ENCODE measurements around the gene RINL. TPM values are rescaled to one million over a fixed set of nuclear protein-coding genes. Genes with fewer than 3 reads are reported as not detected.
"Not testable (repeated sequence)": the region's sequence is repeated elsewhere in the genome, so short reads cannot be mapped to it uniquely, and the experiment has no call there.

RINL gene
- total RNA-seq, 1 donor from 2014 or later, result 3.3 TPM

GRCh38 chr19:38831142-38831605 is 46.9 kb downstream of the RINL start:
- H3K4me1 Mint-ChIP-seq, result peaks cover 19% of the 10 kb centered on the region
- peak in 1 of 2 experiments; percentile 58 for DNase-seq (ENCODE audit: low spot score in 2 of 2, unreplicated experiment in 2 of 2)
- H3K9me3 Mint-ChIP-seq, result no peaks in the 10 kb centered on the region

GRCh38 chr19:38830039-38830733 is 47.9 kb downstream of the RINL start:
- H3K9me3 Mint-ChIP-seq, result no peaks in the 10 kb centered on the region
- peak overlapping the region; percentile 97 for H3K27ac Mint-ChIP-seq
- TF ChIP-seq CTCF (IDR thresholded peaks at IDR 0.05; ENCODE audit: unreplicated experiment), result no peak
- H3K36me3 Mint-ChIP-seq, result peaks cover 18% of the 10 kb centered on the region
- H3K4me3 Mint-ChIP-seq, result peak overlapping the region; percentile 73
- H3K4me1 Mint-ChIP-seq, result peaks cover 19% of the 10 kb centered on the region
- H3K27me3 Mint-ChIP-seq (ENCODE audit: low read depth), result no peaks in the 10 kb centered on the region
- no peak for DNase-seq (ENCODE audit: low spot score in 2 of 2, unreplicated experiment in 2 of 2)

More at GRCh38 chr19:38831142-38831605, 46.9 kb downstream of the RINL start:
- Mint-ChIP-seq H3K27ac (peak overlapping the region; percentile 97), H3K4me3 (peak overlapping the region; percentile 73), H3K27me3 (ENCODE audit: low read depth) (no peaks in the 10 kb centered on the region), H3K36me3 (peaks cover 18% of the 10 kb centered on the region)
- TF ChIP-seq CTCF (IDR thresholded peaks at IDR 0.05; ENCODE audit: unreplicated experiment), result no peak

- not testable (repeated sequence) for H3K27ac Mint-ChIP-seq; H3K4me3 Mint-ChIP-seq; H3K27me3 Mint-ChIP-seq (ENCODE audit: low read depth); DNase-seq (ENCODE audit: low spot score in 2 of 2, unreplicated experiment in 2 of 2); H3K9me3 Mint-ChIP-seq
- H3K36me3 Mint-ChIP-seq, result peaks cover 18% of the 10 kb centered on the region
- H3K4me1 Mint-ChIP-seq, result peaks cover 25% of the 10 kb centered on the region
These were observed 48.9 kb downstream of the RINL start for GRCh38 chr19:38829203-38829602.

GRCh38 chr19:38826856-38827551 is 51.1 kb downstream of the RINL start:
- H3K36me3 Mint-ChIP-seq, result peaks cover 35% of the 10 kb centered on the region
- no peak overlapping the region for H3K4me3 Mint-ChIP-seq
- no peaks in the 10 kb centered on the region for H3K9me3 Mint-ChIP-seq
- no peaks in the 10 kb centered on the region for H3K27me3 Mint-ChIP-seq (ENCODE audit: low read depth)
- no peak for TF ChIP-seq CTCF (IDR thresholded peaks at IDR 0.05; ENCODE audit: unreplicated experiment)
- DNase-seq (ENCODE audit: low spot score in 2 of 2, unreplicated experiment in 2 of 2), result no peak
- H3K4me1 Mint-ChIP-seq, result peaks cover 28% of the 10 kb centered on the region
- no peak overlapping the region for H3K27ac Mint-ChIP-seq

GRCh38 chr19:38825936-38826335 is 52.1 kb downstream of the RINL start:
- H3K4me3 Mint-ChIP-seq; H3K27ac Mint-ChIP-seq; H3K27me3 Mint-ChIP-seq (ENCODE audit: low read depth); H3K9me3 Mint-ChIP-seq; DNase-seq (ENCODE audit: low spot score in 2 of 2, unreplicated experiment in 2 of 2): not testable (repeated sequence)
- Mint-ChIP-seq H3K36me3 (peaks cover 41% of the 10 kb centered on the region), H3K4me1 (peaks cover 22% of the 10 kb centered on the region)

- not testable (repeated sequence) for H3K4me3 Mint-ChIP-seq; H3K9me3 Mint-ChIP-seq; H3K27me3 Mint-ChIP-seq (ENCODE audit: low read depth); H3K27ac Mint-ChIP-seq; DNase-seq (ENCODE audit: low spot score in 2 of 2, unreplicated experiment in 2 of 2)
- Mint-ChIP-seq H3K36me3 (peaks cover 43% of the 10 kb centered on the region), H3K4me1 (peaks cover 20% of the 10 kb centered on the region)
These were observed 56.7 kb downstream of the RINL start for GRCh38 chr19:38821230-38821825.

Measured in mesothelial cell of epicardium (in vitro differentiated cells).